Measurements from ENCODE around the gene SLC66A2.

SLC66A2 gene

GRCh38 chr18:79935499-79935898, 16.0 kb downstream of the SLC66A2 start:
- no peak for DNase-seq

- DNase-seq = no peak
Measured at GRCh38 chr18:79935098-79935480, 16.4 kb downstream of the SLC66A2 start.

GRCh38 chr18:79934311-79935097, 16.9 kb downstream of the SLC66A2 start:
- DNase-seq = no peak

- no peak for DNase-seq
Measured at GRCh38 chr18:79933765-79934164, 17.7 kb downstream of the SLC66A2 start.

GRCh38 chr18:79932907-79933306, 18.5 kb downstream of the SLC66A2 start:
- DNase-seq = no peak

GRCh38 chr18:79931475-79931874, 20.0 kb downstream of the SLC66A2 start:
- no peak for DNase-seq

- peak; percentile 52 for DNase-seq
Measured at GRCh38 chr18:79930020-79930642, 21.3 kb downstream of the SLC66A2 start.

GRCh38 chr18:79928563-79928960, 22.9 kb downstream of the SLC66A2 start:
- no peak for DNase-seq

- no peak for DNase-seq
Measured at GRCh38 chr18:79927607-79928562, 23.6 kb downstream of the SLC66A2 start.

- DNase-seq = no peak
Measured at GRCh38 chr18:79926715-79927606, 24.5 kb downstream of the SLC66A2 start.

- no peak for DNase-seq
Measured at GRCh38 chr18:79926306-79926705, 25.1 kb downstream of the SLC66A2 start.

- no peak for DNase-seq
Measured at GRCh38 chr18:79924814-79925731, 26.4 kb downstream of the SLC66A2 start.

- no peak for DNase-seq
Measured at GRCh38 chr18:79923896-79924585, 27.4 kb downstream of the SLC66A2 start.

- no peak for DNase-seq
Measured at GRCh38 chr18:79922971-79923411, 28.5 kb downstream of the SLC66A2 start.

- no peak for DNase-seq
Measured at GRCh38 chr18:79921984-79922965, 29.2 kb downstream of the SLC66A2 start.

- DNase-seq = no peak
Measured at GRCh38 chr18:79919089-79919488, 32.4 kb downstream of the SLC66A2 start.

GRCh38 chr18:79918615-79919011, 32.8 kb downstream of the SLC66A2 start:
- no peak for DNase-seq

GRCh38 chr18:79917853-79918614, 33.4 kb downstream of the SLC66A2 start:
- no peak for DNase-seq
